GM12864 (cell line): Measurements from ENCODE around the gene CELSR2.

Experiments used
- DNase-seq: peaks from one replicate; pipeline ENCODE4 v3.0.0-alpha.2; 2011; ENCODE audit warnings: low read depth
- H3K4me3 ChIP-seq: 2 replicates; pipeline ENCODE4 v1.5.1; 2011; ENCODE audit warnings: mild to moderate bottlenecking, low read depth, low read length, control low read depth
- CTCF ChIP-seq: IDR thresholded peaks from 2 replicates; pipeline ENCODE4 v1.5.1; 2011; ENCODE audit warnings: low read depth, mild to moderate bottlenecking, moderate library complexity, low read length, control low read depth, inconsistent platforms; ENCODE audit errors: missing control alignments

The CELSR2 gene

GRCh38 chr1:109272021-109272799, 22.9 kb downstream of the CELSR2 start:
- H3K4me3 ChIP-seq = no peak overlapping the region
- no peak for TF ChIP-seq CTCF
- no peak for DNase-seq

DNA sequence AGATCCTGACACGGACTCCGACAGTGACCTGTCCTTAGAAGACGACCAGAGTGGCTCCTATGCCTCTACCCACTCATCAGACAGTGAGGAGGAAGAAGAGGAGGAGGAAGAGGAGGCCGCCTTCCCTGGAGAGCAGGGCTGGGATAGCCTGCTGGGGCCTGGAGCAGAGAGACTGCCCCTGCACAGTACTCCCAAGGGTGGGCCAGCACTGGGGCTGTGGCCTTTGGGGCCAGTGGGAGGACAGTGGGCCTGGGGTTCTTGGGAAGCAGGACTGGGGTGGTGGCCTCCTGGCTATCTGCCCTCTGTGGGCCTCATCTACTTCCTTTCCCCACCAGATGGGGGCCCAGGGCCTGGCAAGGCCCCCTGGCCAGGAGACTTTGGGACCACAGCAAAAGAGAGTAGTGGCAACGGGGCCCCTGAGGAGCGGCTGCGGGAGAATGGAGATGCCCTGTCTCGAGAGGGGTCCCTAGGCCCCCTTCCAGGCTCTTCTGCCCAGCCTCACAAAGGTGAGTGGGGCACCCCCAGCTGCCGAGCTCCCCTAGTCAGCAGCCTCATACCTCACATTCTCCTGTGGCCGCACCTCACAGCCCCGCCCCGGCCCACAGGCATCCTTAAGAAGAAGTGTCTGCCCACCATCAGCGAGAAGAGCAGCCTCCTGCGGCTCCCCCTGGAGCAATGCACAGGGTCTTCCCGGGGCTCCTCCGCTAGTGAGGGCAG, 23.6 kb downstream of the CELSR2 start:
- no peak for TF ChIP-seq CTCF
- no peak for DNase-seq
- no peak overlapping the region for H3K4me3 ChIP-seq

DNA sequence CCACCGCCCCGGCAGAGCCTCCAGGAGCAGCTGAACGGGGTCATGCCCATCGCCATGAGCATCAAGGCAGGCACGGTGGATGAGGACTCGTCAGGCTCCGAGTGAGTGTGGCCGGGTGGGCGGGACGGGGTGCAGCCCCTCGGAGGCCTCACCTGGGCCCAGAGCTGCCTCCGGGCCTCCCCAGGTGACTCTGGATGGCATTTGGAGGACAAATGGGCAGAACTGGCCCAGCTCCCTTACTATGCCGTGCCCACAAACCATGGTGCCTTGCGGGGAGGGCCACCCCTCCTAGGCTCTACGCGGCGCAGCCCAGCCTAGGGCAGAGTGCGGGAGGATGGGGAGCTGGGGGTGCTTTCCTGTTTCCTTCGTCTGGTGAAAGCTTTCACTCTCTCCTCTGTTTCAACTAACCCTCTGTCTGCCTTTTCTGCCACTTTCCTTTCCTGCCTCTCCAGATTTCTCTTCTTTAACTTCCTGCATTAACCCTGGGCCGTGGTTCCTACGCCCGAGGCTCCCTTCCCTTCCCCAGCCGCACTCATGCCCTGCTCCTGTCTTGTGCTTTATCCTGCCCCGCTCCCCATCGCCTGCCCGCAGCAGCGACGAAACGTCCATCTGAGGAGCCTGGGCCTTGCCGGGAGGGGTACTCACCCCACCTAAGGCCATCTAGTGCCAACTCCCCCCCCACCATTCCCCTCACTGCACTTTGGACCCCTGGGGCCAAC, 24.4 kb downstream of the CELSR2 start:
- no peak for TF ChIP-seq CTCF
- H3K4me3 ChIP-seq = no peak overlapping the region
- no peak for DNase-seq

DNA sequence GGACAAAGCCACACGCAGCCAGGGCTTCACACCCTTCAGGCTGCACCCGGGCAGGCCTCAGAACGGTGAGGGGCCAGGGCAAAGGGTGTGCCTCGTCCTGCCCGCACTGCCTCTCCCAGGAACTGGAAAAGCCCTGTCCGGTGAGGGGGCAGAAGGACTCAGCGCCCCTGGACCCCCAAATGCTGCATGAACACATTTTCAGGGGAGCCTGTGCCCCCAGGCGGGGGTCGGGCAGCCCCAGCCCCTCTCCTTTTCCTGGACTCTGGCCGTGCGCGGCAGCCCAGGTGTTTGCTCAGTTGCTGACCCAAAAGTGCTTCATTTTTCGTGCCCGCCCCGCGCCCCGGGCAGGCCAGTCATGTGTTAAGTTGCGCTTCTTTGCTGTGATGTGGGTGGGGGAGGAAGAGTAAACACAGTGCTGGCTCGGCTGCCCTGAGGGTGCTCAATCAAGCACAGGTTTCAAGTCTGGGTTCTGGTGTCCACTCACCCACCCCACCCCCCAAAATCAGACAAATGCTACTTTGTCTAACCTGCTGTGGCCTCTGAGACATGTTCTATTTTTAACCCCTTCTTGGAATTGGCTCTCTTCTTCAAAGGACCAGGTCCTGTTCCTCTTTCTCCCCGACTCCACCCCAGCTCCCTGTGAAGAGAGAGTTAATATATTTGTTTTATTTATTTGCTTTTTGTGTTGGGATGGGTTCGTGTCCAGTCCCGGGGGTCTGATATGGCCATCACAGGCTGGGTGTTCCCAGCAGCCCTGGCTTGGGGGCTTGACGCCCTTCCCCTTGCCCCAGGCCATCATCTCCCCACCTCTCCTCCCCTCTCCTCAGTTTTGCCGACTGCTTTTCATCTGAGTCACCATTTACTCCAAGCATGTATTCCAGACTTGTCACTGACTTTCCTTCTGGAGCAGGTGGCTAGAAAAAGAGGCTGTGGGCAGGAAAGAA, 25.5 kb downstream of the CELSR2 start:
- TF ChIP-seq CTCF = no peak
- no peak overlapping the region for H3K4me3 ChIP-seq
- no peak for DNase-seq

GRCh38 chr1:109275706-109276345, 26.5 kb downstream of the CELSR2 start:
- DNase-seq = no peak
- no peak overlapping the region for H3K4me3 ChIP-seq
- no peak for TF ChIP-seq CTCF
